HEK293 (cell line): ENCODE results near the gene TMEM88.
A peak's percentile ranks its signal among the peaks of the same experiment; 100 is the strongest.

Experiments used
- CTCF ChIA-PET: fragments of 350-600 bp; formaldehyde crosslinking; extraction: SDS; loops from one replicate; lab custom pipeline; 2021; ENCODE audit warnings: antibody characterized with exemption; lab: Yijun Ruan, JAX
- POLR2A ChIA-PET: fragments of 300-600 bp; formaldehyde crosslinking; extraction: SDS; loops from one replicate; lab custom pipeline; 2020; ENCODE audit warnings: antibody characterized with exemption, inconsistent platforms; lab: Yijun Ruan, JAX
- H3K27ac ChIP-seq: fragments of 200-500 bp; sonication (Bioruptor generic); 2 replicates; pipeline ENCODE4 v1.5.1; 2014; ENCODE audit warnings: low read depth, low read length, control low read depth, inconsistent platforms; ENCODE audit errors: extremely low read depth
- H3K36me3 ChIP-seq, 2 experiments: fragments of 200-500 bp in 1 of 2; sonication (Bioruptor generic) in 1 of 2; 1 replicate in 1 of 2; 2 replicates in 1 of 2; pipeline ENCODE4 v1.5.1; 2014 to 2017; ENCODE audit warnings: inconsistent platforms in 2 of 2, low read length in 2 of 2; ENCODE audit not compliant: control insufficient read depth in 2 of 2, insufficient read depth in 1 of 2
- H3K4me1 ChIP-seq: fragments of 200-500 bp; sonication (Bioruptor generic); 2 replicates; pipeline ENCODE4 v1.5.1; 2014; ENCODE audit warnings: mild to moderate bottlenecking, low read length, inconsistent platforms; ENCODE audit not compliant: control insufficient read depth, insufficient read depth
- H3K4me3 ChIP-seq: 2 replicates; pipeline ENCODE4 v1.5.1; 2011; ENCODE audit warnings: low read depth, mild to moderate bottlenecking, control low read depth, low read length, moderate library complexity
- H3K9me3 ChIP-seq: fragments of 200-500 bp; sonication (Bioruptor generic); 2 replicates; pipeline ENCODE4 v1.5.1; 2014; ENCODE audit warnings: low read depth, low read length, inconsistent platforms; ENCODE audit not compliant: control insufficient read depth, insufficient read depth
- EGR2 ChIP-seq: fragments of 450-650 bp; formaldehyde crosslinking; IDR thresholded peaks from 2 replicates; pipeline ENCODE4 v1.5.1; 2016; ENCODE audit warnings: low read depth, missing biosample characterization, missing genetic modification characterization
- GLIS2 ChIP-seq: fragments of 450-650 bp; formaldehyde crosslinking; IDR thresholded peaks from 2 replicates; pipeline ENCODE4 v1.5.1; 2016; ENCODE audit warnings: missing biosample characterization, missing genetic modification characterization
- KLF17 ChIP-seq: fragments of 450-650 bp; formaldehyde crosslinking; IDR thresholded peaks from 2 replicates; pipeline ENCODE4 v1.5.1; 2016; ENCODE audit warnings: missing biosample characterization, missing genetic modification characterization
- KLF8 ChIP-seq: fragments of 450-650 bp; formaldehyde crosslinking; IDR thresholded peaks from 2 replicates; pipeline ENCODE4 v1.5.1; 2016; ENCODE audit warnings: missing biosample characterization, missing genetic modification characterization
- ZBTB10 ChIP-seq: fragments of 450-650 bp; formaldehyde crosslinking; IDR thresholded peaks from 2 replicates; pipeline ENCODE4 v1.5.1; 2016; ENCODE audit warnings: missing biosample characterization, missing genetic modification characterization
- ZFHX2 ChIP-seq: fragments of 450-650 bp; formaldehyde crosslinking; conservative IDR thresholded peaks from 2 replicates; pipeline ENCODE4 v1.5.1; 2016; ENCODE audit warnings: missing biosample characterization, missing genetic modification characterization
- ZNF19 ChIP-seq: fragments of 450-650 bp; formaldehyde crosslinking; IDR thresholded peaks from 2 replicates; pipeline ENCODE4; 2016; ENCODE audit warnings: missing biosample characterization, missing genetic modification characterization, low read depth
- ZNF513 ChIP-seq: fragments of 450-650 bp; IDR thresholded peaks from 2 replicates; pipeline ENCODE4 v1.5.1; 2018; ENCODE audit warnings: missing biosample characterization, missing genetic modification characterization
- ZNF514 ChIP-seq: fragments of 450-650 bp; formaldehyde crosslinking; IDR thresholded peaks from 2 replicates; pipeline ENCODE4 v1.5.1; 2016; ENCODE audit warnings: missing biosample characterization, missing genetic modification characterization
- ZNF549 ChIP-seq: fragments of 450-650 bp; IDR thresholded peaks from 2 replicates; pipeline ENCODE4 v1.5.1; 2018; ENCODE audit warnings: missing biosample characterization, missing genetic modification characterization, mild to moderate bottlenecking, inconsistent platforms, moderate library complexity
- ZNF561 ChIP-seq: fragments of 450-650 bp; IDR thresholded peaks from 2 replicates; pipeline ENCODE4 v1.5.1; 2018; ENCODE audit warnings: missing biosample characterization, missing genetic modification characterization, borderline replicate concordance
- ZNF76 ChIP-seq: fragments of 450-650 bp; formaldehyde crosslinking; IDR thresholded peaks from 2 replicates; pipeline ENCODE4; 2016; ENCODE audit warnings: low read depth, missing biosample characterization, missing genetic modification characterization, borderline replicate concordance
- ZNF768 ChIP-seq: fragments of 450-650 bp; formaldehyde crosslinking; IDR thresholded peaks from 2 replicates; pipeline ENCODE4 v1.5.1; 2018; ENCODE audit warnings: missing biosample characterization, mild to moderate bottlenecking, missing genetic modification characterization
- ZSCAN30 ChIP-seq: fragments of 450-650 bp; IDR thresholded peaks from 2 replicates; pipeline ENCODE4 v1.5.1; 2018; ENCODE audit warnings: missing biosample characterization, mild to moderate bottlenecking, missing genetic modification characterization, moderate library complexity
- TF ChIP-seq, protein P1 (sequence below): fragments of 450-650 bp; formaldehyde crosslinking; IDR thresholded peaks from 2 replicates; pipeline ENCODE4 v1.5.1; 2016; ENCODE audit warnings: missing biosample characterization, missing genetic modification characterization
- TF ChIP-seq, protein P2 (sequence below): fragments of 450-650 bp; formaldehyde crosslinking; IDR thresholded peaks from 2 replicates; pipeline ENCODE4 v1.5.1; 2017; ENCODE audit warnings: missing biosample characterization, missing genetic modification characterization
- TF ChIP-seq, protein P3 (sequence below): fragments of 450-650 bp; formaldehyde crosslinking; IDR thresholded peaks from 2 replicates; pipeline ENCODE4 v1.5.1; 2016; ENCODE audit warnings: missing biosample characterization, missing genetic modification characterization, borderline replicate concordance
- TF ChIP-seq, protein P4 (sequence below): fragments of 450-650 bp; formaldehyde crosslinking; IDR thresholded peaks from 2 replicates; pipeline ENCODE4 v1.5.1; 2016; ENCODE audit warnings: missing biosample characterization, missing genetic modification characterization

TMEM88 gene

DNA sequence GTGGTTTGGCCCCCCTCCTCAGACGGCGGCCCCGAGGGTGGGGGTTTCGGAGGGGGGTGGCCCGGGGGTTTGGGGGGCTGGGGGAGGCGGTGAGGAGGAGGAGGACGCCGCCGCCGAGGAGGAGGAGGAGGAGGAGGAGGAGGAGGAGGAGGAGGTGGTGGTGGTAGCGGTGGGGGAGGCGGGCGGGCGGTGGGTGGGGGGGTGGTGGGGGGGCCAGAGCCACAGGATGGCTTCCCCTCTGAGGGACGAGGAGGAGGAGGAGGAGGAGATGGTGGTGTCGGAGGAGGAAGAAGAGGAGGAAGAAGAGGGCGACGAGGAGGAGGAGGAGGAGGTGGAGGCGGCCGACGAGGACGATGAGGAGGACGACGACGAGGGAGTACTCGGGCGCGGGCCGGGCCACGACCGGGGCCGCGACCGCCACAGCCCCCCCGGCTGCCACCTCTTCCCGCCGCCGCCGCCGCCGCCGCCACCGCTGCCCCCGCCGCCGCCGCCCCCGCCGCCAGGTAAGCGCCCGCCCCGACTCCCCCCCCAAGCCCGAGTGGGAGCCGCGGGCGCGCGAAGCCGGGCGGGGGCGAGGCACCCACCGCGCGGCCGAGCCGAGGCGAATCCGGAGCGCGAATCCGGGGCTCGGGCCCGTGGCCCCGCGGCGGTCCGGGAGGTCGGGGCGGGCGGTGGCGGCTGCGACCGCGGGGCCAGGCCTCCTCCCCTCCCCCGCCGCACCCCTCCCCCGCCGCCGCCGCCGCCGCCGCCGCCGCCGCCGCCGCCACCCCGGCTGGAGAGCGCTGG, 29.9 kb downstream of the TMEM88 start:
- ChIA-PET CTCF (interaction anchor here (1.2 kb wide), 1 partner anchor 174 kb away, joined by 3 read pairs; no protein-coding TSS in a partner anchor), POLR2A (interaction anchor here (1.8 kb wide), 1 partner anchor 14 kb away, joined by 6 read pairs; no protein-coding TSS in a partner anchor)
- Histone ChIP-seq H3K9me3 (no peaks in the 10 kb centered on the region), H3K27ac (peak overlapping the region; percentile 94), H3K4me3 (peak overlapping the region; percentile 55), H3K36me3 (peaks cover 14 to 36% of the 10 kb centered on the region in 2 experiments), H3K4me1 (peaks cover 30% of the 10 kb centered on the region)
- peak; percentile 11; the same call in 1 of the 2 replicates for TF ChIP-seq GLIS2 (tag by site-specific recombination)
- TF ChIP-seq ZNF19 (tag by site-specific recombination) = no peak
- TF ChIP-seq KLF17 = no peak
- TF ChIP-seq, protein P1, sequence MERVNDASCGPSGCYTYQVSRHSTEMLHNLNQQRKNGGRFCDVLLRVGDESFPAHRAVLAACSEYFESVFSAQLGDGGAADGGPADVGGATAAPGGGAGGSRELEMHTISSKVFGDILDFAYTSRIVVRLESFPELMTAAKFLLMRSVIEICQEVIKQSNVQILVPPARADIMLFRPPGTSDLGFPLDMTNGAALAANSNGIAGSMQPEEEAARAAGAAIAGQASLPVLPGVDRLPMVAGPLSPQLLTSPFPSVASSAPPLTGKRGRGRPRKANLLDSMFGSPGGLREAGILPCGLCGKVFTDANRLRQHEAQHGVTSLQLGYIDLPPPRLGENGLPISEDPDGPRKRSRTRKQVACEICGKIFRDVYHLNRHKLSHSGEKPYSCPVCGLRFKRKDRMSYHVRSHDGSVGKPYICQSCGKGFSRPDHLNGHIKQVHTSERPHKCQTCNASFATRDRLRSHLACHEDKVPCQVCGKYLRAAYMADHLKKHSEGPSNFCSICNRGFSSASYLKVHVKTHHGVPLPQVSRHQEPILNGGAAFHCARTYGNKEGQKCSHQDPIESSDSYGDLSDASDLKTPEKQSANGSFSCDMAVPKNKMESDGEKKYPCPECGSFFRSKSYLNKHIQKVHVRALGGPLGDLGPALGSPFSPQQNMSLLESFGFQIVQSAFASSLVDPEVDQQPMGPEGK (tag by site-specific recombination) = peak; percentile 46
- peak; percentile 30; the same call in 1 of the 2 replicates for TF ChIP-seq KLF8 (tag by site-specific recombination)
- TF ChIP-seq ZNF513 (tag by site-specific recombination) = peak; percentile 94
- TF ChIP-seq, protein P2, sequence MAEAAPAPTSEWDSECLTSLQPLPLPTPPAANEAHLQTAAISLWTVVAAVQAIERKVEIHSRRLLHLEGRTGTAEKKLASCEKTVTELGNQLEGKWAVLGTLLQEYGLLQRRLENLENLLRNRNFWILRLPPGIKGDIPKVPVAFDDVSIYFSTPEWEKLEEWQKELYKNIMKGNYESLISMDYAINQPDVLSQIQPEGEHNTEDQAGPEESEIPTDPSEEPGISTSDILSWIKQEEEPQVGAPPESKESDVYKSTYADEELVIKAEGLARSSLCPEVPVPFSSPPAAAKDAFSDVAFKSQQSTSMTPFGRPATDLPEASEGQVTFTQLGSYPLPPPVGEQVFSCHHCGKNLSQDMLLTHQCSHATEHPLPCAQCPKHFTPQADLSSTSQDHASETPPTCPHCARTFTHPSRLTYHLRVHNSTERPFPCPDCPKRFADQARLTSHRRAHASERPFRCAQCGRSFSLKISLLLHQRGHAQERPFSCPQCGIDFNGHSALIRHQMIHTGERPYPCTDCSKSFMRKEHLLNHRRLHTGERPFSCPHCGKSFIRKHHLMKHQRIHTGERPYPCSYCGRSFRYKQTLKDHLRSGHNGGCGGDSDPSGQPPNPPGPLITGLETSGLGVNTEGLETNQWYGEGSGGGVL (tag by site-specific recombination) = peak; percentile 67
- peak; percentile 70; the same call in 1 of the 2 replicates for TF ChIP-seq EGR2 (tag by site-specific recombination)
- TF ChIP-seq ZSCAN30 (tag by site-specific recombination) = no peak
- TF ChIP-seq ZNF561 = no peak
- 0 out of 2 replicates have a peak, but pooled peaks have one; percentile 28 for TF ChIP-seq ZBTB10 (tag by site-specific recombination)
- TF ChIP-seq, protein P3, sequence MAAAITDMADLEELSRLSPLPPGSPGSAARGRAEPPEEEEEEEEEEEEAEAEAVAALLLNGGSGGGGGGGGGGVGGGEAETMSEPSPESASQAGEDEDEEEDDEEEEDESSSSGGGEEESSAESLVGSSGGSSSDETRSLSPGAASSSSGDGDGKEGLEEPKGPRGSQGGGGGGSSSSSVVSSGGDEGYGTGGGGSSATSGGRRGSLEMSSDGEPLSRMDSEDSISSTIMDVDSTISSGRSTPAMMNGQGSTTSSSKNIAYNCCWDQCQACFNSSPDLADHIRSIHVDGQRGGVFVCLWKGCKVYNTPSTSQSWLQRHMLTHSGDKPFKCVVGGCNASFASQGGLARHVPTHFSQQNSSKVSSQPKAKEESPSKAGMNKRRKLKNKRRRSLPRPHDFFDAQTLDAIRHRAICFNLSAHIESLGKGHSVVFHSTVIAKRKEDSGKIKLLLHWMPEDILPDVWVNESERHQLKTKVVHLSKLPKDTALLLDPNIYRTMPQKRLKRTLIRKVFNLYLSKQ = no peak
- TF ChIP-seq ZNF768 (tag by site-specific recombination) = no peak
- TF ChIP-seq ZNF76 (tag by site-specific recombination) = no peak
- TF ChIP-seq ZFHX2 (tag by site-specific recombination) = peak; percentile 88
- TF ChIP-seq ZNF549 (tag by site-specific recombination) = no peak
- TF ChIP-seq ZNF514 (tag by site-specific recombination) = no peak
- TF ChIP-seq, protein P4, sequence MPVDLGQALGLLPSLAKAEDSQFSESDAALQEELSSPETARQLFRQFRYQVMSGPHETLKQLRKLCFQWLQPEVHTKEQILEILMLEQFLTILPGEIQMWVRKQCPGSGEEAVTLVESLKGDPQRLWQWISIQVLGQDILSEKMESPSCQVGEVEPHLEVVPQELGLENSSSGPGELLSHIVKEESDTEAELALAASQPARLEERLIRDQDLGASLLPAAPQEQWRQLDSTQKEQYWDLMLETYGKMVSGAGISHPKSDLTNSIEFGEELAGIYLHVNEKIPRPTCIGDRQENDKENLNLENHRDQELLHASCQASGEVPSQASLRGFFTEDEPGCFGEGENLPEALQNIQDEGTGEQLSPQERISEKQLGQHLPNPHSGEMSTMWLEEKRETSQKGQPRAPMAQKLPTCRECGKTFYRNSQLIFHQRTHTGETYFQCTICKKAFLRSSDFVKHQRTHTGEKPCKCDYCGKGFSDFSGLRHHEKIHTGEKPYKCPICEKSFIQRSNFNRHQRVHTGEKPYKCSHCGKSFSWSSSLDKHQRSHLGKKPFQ (tag by site-specific recombination) = no peak
- TF ChIP-seq, all 188 proteins: peak for 8
